Gastrocnemius medialis (tissue), 4 donors: Measurements from ENCODE around the gene LRRC75B.
"Not testable (repeated sequence)": the region's sequence is repeated elsewhere in the genome, so short reads cannot be mapped to it uniquely, and the experiment has no call there.

Source experiments
- POLR2A ChIP-seq, 2 donors: fragments of 450-650 bp; IDR thresholded peaks; one replicate each; pipeline ENCODE4 v1.6.1; 2017; ENCODE audit warnings: antibody characterized with exemption in 2 of 2, mild to moderate bottlenecking in 2 of 2, moderate library complexity in 2 of 2
- TF ChIP-seq, protein P1 (sequence below), 5 experiments: fragments of 450-650 bp in 3 of 5; fragments of 200-600 bp in 2 of 5; sonication (generic) in 2 of 5; IDR thresholded peaks in 4 of 5; conservative IDR thresholded peaks in 1 of 5; 1 replicate in 4 of 5; 2 replicates in 1 of 5; pipeline ENCODE4 v1.5.1; 2016 to 2019; ENCODE audit warnings: antibody characterized with exemption in 5 of 5, mild to moderate bottlenecking in 3 of 5, moderate library complexity in 3 of 5

DNA sequence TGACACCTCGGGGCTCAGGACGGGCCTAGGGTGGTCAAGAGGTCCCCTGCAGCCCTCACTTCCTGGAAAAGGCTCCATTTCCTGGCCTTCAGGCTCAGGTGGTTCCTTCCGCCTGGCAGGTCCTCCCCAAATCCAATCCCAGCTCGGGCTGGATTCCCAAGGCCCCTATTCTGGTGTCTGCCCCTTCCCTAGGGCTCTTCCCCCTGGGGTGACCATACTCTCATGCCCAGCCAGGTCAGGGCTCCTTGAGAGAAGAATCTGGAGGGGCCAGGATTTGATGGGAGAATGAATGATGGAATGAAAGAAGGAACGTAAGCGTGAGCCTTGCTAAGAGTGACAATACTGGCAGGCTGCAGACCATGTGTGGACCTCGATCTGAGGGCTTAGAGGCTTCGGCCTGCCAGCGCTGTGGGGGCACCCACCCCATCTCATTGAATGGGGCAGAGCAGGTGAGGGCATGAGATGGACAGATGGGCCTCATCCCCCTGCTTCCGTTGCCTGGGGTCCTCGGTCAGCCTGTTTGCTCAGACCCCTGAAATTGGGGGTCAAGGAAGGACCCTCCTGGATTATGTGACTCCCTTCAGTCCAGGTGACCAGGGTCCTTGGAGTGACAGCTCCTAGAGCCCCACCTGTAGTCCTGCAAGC, 9.4 kb upstream of the LRRC75B start:
- TF ChIP-seq, protein P1, sequence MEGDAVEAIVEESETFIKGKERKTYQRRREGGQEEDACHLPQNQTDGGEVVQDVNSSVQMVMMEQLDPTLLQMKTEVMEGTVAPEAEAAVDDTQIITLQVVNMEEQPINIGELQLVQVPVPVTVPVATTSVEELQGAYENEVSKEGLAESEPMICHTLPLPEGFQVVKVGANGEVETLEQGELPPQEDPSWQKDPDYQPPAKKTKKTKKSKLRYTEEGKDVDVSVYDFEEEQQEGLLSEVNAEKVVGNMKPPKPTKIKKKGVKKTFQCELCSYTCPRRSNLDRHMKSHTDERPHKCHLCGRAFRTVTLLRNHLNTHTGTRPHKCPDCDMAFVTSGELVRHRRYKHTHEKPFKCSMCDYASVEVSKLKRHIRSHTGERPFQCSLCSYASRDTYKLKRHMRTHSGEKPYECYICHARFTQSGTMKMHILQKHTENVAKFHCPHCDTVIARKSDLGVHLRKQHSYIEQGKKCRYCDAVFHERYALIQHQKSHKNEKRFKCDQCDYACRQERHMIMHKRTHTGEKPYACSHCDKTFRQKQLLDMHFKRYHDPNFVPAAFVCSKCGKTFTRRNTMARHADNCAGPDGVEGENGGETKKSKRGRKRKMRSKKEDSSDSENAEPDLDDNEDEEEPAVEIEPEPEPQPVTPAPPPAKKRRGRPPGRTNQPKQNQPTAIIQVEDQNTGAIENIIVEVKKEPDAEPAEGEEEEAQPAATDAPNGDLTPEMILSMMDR (IDR thresholded peaks at IDR 0.05 in 4 of 5, conservative IDR thresholded peaks at IDR 0.05 in 1 of 5): not testable (repeated sequence)
- TF ChIP-seq POLR2A (IDR thresholded peaks at IDR 0.05): not testable (repeated sequence)
